Lower leg skin (tissue), 3 donors: ENCODE measurements around the gene SOWAHA.

Source experiments
- POLR2A ChIP-seq, 2 donors: fragments of 450-650 bp; IDR thresholded peaks; one replicate each; pipeline ENCODE4 v1.6.1; 2016 to 2017; ENCODE audit warnings: antibody characterized with exemption in 2 of 2, mild to moderate bottlenecking in 1 of 2, moderate library complexity in 1 of 2
- TF ChIP-seq, protein P1 (sequence below), 3 donors: fragments of 450-650 bp; IDR thresholded peaks; one replicate each; pipeline ENCODE4 v1.5.1; 2016; ENCODE audit warnings: antibody characterized with exemption in 3 of 3, mild to moderate bottlenecking in 3 of 3, moderate library complexity in 2 of 3

DNA sequence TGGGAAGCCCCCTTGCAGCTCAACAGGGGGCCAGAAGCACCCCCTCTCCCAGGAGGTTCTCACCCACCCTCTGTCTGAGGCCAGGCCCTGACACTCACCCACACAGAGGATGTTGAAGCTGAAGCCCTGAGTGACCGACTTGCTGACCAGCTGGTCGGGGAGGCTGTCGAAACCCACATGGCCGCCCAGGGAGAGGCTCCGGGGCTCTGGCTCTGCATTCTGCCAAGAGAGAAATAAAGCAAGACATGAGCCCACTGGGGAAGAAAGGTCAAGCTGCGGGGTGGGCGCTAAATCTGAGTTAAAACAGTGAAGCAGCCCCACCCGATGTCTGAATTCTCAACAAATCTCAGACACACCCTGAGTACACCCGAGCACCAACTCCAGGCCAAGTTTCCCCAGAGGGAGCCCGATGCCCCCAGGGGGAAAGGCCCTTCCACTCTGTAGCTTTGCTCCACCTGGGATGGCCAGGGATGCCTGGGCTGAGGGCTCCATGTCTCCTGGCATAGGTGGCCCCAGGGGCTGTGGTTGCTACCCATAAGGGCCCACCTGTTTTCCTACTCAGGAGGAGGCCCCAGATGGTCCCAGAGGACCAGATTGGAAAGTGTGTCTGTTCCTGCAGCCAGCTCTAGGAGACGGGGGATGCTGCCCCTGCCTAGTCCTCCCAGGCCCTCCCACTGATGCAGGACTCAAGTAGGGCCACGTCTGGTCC lies 47.6 kb upstream of the SOWAHA start:
- TF ChIP-seq, protein P1, sequence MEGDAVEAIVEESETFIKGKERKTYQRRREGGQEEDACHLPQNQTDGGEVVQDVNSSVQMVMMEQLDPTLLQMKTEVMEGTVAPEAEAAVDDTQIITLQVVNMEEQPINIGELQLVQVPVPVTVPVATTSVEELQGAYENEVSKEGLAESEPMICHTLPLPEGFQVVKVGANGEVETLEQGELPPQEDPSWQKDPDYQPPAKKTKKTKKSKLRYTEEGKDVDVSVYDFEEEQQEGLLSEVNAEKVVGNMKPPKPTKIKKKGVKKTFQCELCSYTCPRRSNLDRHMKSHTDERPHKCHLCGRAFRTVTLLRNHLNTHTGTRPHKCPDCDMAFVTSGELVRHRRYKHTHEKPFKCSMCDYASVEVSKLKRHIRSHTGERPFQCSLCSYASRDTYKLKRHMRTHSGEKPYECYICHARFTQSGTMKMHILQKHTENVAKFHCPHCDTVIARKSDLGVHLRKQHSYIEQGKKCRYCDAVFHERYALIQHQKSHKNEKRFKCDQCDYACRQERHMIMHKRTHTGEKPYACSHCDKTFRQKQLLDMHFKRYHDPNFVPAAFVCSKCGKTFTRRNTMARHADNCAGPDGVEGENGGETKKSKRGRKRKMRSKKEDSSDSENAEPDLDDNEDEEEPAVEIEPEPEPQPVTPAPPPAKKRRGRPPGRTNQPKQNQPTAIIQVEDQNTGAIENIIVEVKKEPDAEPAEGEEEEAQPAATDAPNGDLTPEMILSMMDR (IDR thresholded peaks at IDR 0.05): no peak
- TF ChIP-seq POLR2A (IDR thresholded peaks at IDR 0.05): no peak
